PC-3 (cell line): ENCODE results near the gene UBA6. TPM values are rescaled to one million over a fixed set of nuclear protein-coding genes. Genes with fewer than 3 reads are reported as not detected.
"Not testable (repeated sequence)": the region's sequence is repeated elsewhere in the genome, so short reads cannot be mapped to it uniquely, and the experiment has no call there.

Source experiments
- ATAC-seq: fragments of 200-7000 bp; cut with Tn5 transposase; 2 replicates; pipeline ENCODE4 v1.9.1; 2020; ENCODE audit warnings: mild to moderate bottlenecking, moderate library complexity
- BruUV-seq: library from RNA; stranded (reverse); fragments of 400-500 nt; replicated peaks from 2 replicates; lab custom pipeline; 2021; lab: Mats Ljungman, UMichigan
- CTCF ChIA-PET: fragments of 300-600 bp; sonication (Branson Sonifier 250); formaldehyde crosslinking; loops from one replicate; lab custom pipeline; 2022; ENCODE audit warnings: antibody characterized with exemption; lab: Charles Lee
- POLR2A ChIA-PET: fragments of 300-600 bp; sonication (Branson Sonifier 250); formaldehyde crosslinking; loops from one replicate; lab custom pipeline; 2022; ENCODE audit warnings: antibody characterized with exemption; ENCODE audit not compliant: unreplicated experiment; lab: Charles Lee
- DNase-seq: peaks from one replicate; pipeline ENCODE4 v3.0.0-alpha.2; 2015
- H2AFZ ChIP-seq: fragments of 300-600 bp; sonication (generic); 2 replicates; pipeline ENCODE4 v1.6.0; 2016; ENCODE audit warnings: antibody characterized with exemption, low read length
- H3F3A ChIP-seq: fragments of 300-600 bp; sonication (generic); one replicate; pipeline ENCODE4 v1.6.0; 2017; ENCODE audit warnings: antibody characterized with exemption, low read length, control low read depth, mild to moderate bottlenecking; ENCODE audit not compliant: unreplicated experiment
- H3K27ac ChIP-seq: fragments of 300-600 bp; sonication (generic); 2 replicates; pipeline ENCODE4 v1.5.1; 2016; ENCODE audit warnings: mild to moderate bottlenecking, low read length
- H3K27me3 ChIP-seq: fragments of 300-600 bp; sonication (generic); 2 replicates; pipeline ENCODE4 v1.6.1; 2016; ENCODE audit warnings: low read length, mixed read lengths
- H3K36me3 ChIP-seq: fragments of 300-600 bp; sonication (generic); 2 replicates; pipeline ENCODE4 v1.6.1; 2016; ENCODE audit warnings: low read depth, mixed run types, low read length, mixed read lengths
- H3K4me1 ChIP-seq: fragments of 300-600 bp; sonication (generic); 2 replicates; pipeline ENCODE4 v1.5.1; 2016; ENCODE audit warnings: low read length; ENCODE audit not compliant: insufficient read depth
- H3K4me2 ChIP-seq: fragments of 300-600 bp; sonication (generic); 2 replicates; pipeline ENCODE4 v1.6.0; 2016; ENCODE audit warnings: low read length
- H3K4me3 ChIP-seq: fragments of 300-600 bp; sonication (generic); 2 replicates; pipeline ENCODE4 v1.5.1; 2016; ENCODE audit warnings: mild to moderate bottlenecking, low read length, mixed read lengths
- H3K79me2 ChIP-seq: fragments of 300-600 bp; sonication (generic); 2 replicates; pipeline ENCODE4 v1.6.1; 2017; ENCODE audit warnings: low read length, mixed read lengths
- H3K9ac ChIP-seq: fragments of 300-600 bp; sonication (generic); 2 replicates; pipeline ENCODE4 v1.6.0; 2016; ENCODE audit warnings: mild to moderate bottlenecking, low read length
- H3K9me2 ChIP-seq: fragments of 300-600 bp; sonication (generic); replicated peaks from 2 replicates; pipeline ENCODE4 v1.6.1; 2016; ENCODE audit warnings: mixed run types, low read length, mixed read lengths
- H3K9me3 ChIP-seq: fragments of 300-600 bp; sonication (generic); 2 replicates; pipeline ENCODE4 v1.6.1; 2016; ENCODE audit warnings: low read length, mixed read lengths
- H4K20me1 ChIP-seq: fragments of 300-600 bp; sonication (generic); 2 replicates; pipeline ENCODE4 v1.6.1; 2016; ENCODE audit warnings: low read length, mixed read lengths
- CTCF ChIP-seq: fragments of 300-600 bp; sonication (generic); conservative IDR thresholded peaks from 2 replicates; pipeline ENCODE4 v1.5.1; 2017; ENCODE audit warnings: antibody characterized with exemption, low read depth, mild to moderate bottlenecking, low read length
- EZH2 ChIP-seq: fragments of 300-600 bp; sonication (generic); IDR thresholded peaks from one replicate; pipeline ENCODE4 v1.6.1; 2017; ENCODE audit warnings: antibody characterized with exemption, mild to moderate bottlenecking, low read length; ENCODE audit not compliant: unreplicated experiment
- EZH2phosphoT487 ChIP-seq: fragments of 300-600 bp; sonication (generic); IDR thresholded peaks from 2 replicates; pipeline ENCODE4 v1.6.1; 2018; ENCODE audit warnings: mild to moderate bottlenecking, antibody characterized with exemption, low read length, borderline replicate concordance
- intact Hi-C: fragments of 100-400 bp; cut with micrococcal nuclease; formaldehyde crosslinking; loops from 2 replicates; pipeline ENCODE4 v1.9.0; 2023
- total RNA-seq: library from RNA; depleted of rRNA; stranded (reverse); fragments of >200 nt; gene quantifications from 2 replicates; pipeline ENCODE4 v1.2.3, GENCODE V29; 2014

Gene UBA6
- total RNA-seq, 1 experiment from 2014 or later, result 94.6 TPM

GRCh38 chr4:67713529-67714247 lies 12.7 kb upstream of the UBA6 start:
- Histone ChIP-seq H3K4me3 (peak overlapping the region; percentile 11; the same call in 1 of the 2 replicates), H3K9me3 (no peaks in the 10 kb centered on the region), H3K9me2 (no peaks in the 10 kb centered on the region), H4K20me1 (no peaks in the 10 kb centered on the region), H3K27ac (peak overlapping the region; percentile 67), H2AFZ (peak overlapping the region; percentile 22), H3K79me2 (peaks cover 19% of the 10 kb centered on the region), H3K9ac (no peak overlapping the region), H3K36me3 (no peaks in the 10 kb centered on the region), H3K4me1 (peaks cover 39% of the 10 kb centered on the region), H3F3A (no peaks in the 10 kb centered on the region), H3K27me3 (no peaks in the 10 kb centered on the region), H3K4me2 (peak overlapping the region; percentile 58)
- DNase-seq (peak; percentile 82), ATAC-seq (peak; percentile 68)
- CTCF ChIA-PET, result interaction anchor here (0.7 to 1.3 kb wide), 2 partner anchors 9 to 12 kb away, joined by 3 to 4 read pairs; partner anchors contain the start of gene UBA6
- no peak for TF ChIP-seq EZH2
- no peak for TF ChIP-seq EZH2phosphoT487
- TF ChIP-seq CTCF, result no peak
- no TSS peak for BruUV-seq
- POLR2A ChIA-PET, result interaction anchor here (0.7 kb wide), 1 partner anchor 52 kb away, joined by 5 read pairs; no protein-coding TSS in a partner anchor
- intact Hi-C loops, result no loop called here

- H3F3A ChIP-seq, result no peaks in the 10 kb centered on the region
- no peaks in the 10 kb centered on the region for H3K36me3 ChIP-seq
- H4K20me1 ChIP-seq, result no peaks in the 10 kb centered on the region
- intact Hi-C loops, result no loop called here
- H3K9ac ChIP-seq, result no peak overlapping the region
- H3K27me3 ChIP-seq, result no peaks in the 10 kb centered on the region
- H3K4me1 ChIP-seq, result peaks cover 39% of the 10 kb centered on the region
- H3K9me3 ChIP-seq, result no peaks in the 10 kb centered on the region
- H3K4me3 ChIP-seq, result 0 out of 2 replicates have a peak overlapping the region, but pooled peaks have one; percentile 11
- BruUV-seq, result no TSS peak
- TF ChIP-seq EZH2, result no peak
- H3K79me2 ChIP-seq, result peaks cover 27% of the 10 kb centered on the region
- H3K27ac ChIP-seq, result peak overlapping the region; percentile 67
- ATAC-seq (peak; percentile 10), DNase-seq (no peak)
- H3K9me2 ChIP-seq, result no peaks in the 10 kb centered on the region
- ChIA-PET POLR2A (interaction anchor here (0.6 kb wide), 1 partner anchor 14 kb away, joined by 4 read pairs; no protein-coding TSS in a partner anchor), CTCF (interaction anchor here (1.3 kb wide), 1 partner anchor 11 kb away, joined by 4 read pairs; the partner anchor contains the start of gene UBA6)
- peak overlapping the region; percentile 22; the same call in 1 of the 2 replicates for H2AFZ ChIP-seq
- peak overlapping the region; percentile 58 for H3K4me2 ChIP-seq
These were observed 11.9 kb upstream of the UBA6 start for GRCh38 chr4:67712650-67713528.

- Histone ChIP-seq H3K4me1 (peaks cover 39% of the 10 kb centered on the region), H3K27ac (peak overlapping the region; percentile 67), H3K79me2 (peaks cover 34% of the 10 kb centered on the region), H2AFZ (no peak overlapping the region), H3K4me3 (no peak overlapping the region), H3K9ac (no peak overlapping the region), H3K27me3 (no peaks in the 10 kb centered on the region), H3K36me3 (peaks cover 3% of the 10 kb centered on the region; the same call in 1 of the 2 replicates), H3K9me3 (no peaks in the 10 kb centered on the region), H3K9me2 (no peaks in the 10 kb centered on the region), H3F3A (no peaks in the 10 kb centered on the region), H3K4me2 (peak overlapping the region; percentile 58), H4K20me1 (no peaks in the 10 kb centered on the region)
- intact Hi-C loops, result no loop called here
- CTCF ChIA-PET, result no interaction called here
- peak; percentile 37 for ATAC-seq
- DNase-seq, result peak; percentile 77
- TF ChIP-seq EZH2phosphoT487 (no peak), EZH2 (no peak), CTCF (no peak)
- no TSS peak for BruUV-seq
- POLR2A ChIA-PET, result interaction anchor here (0.6 kb wide), 1 partner anchor 15 kb away, joined by 4 read pairs; no protein-coding TSS in a partner anchor
These were observed 11.2 kb upstream of the UBA6 start for GRCh38 chr4:67712000-67712625.

- H3K27ac ChIP-seq, intact Hi-C loops, H3F3A ChIP-seq, H3K9ac ChIP-seq, H3K9me3 ChIP-seq, DNase-seq, H3K9me2 ChIP-seq, H2AFZ ChIP-seq, H3K4me2 ChIP-seq, H4K20me1 ChIP-seq, H3K27me3 ChIP-seq, CTCF ChIA-PET, ATAC-seq, BruUV-seq, H3K4me3 ChIP-seq, POLR2A ChIA-PET: not testable (repeated sequence)
- Histone ChIP-seq H3K36me3 (peaks cover 15% of the 10 kb centered on the region; the same call in 1 of the 2 replicates), H3K79me2 (peaks cover 67% of the 10 kb centered on the region), H3K4me1 (peaks cover 14% of the 10 kb centered on the region)
These were observed 5.7 kb upstream of the UBA6 start for GRCh38 chr4:67706682-67707081.
